ENCODE measurements around the gene EPN1.

- TF ChIP-seq CTCF (IDR thresholded peaks at IDR 0.05; ENCODE audit: insufficient read depth, low read depth, low read length) (no peak), EZH2 (IDR thresholded peaks at IDR 0.05; ENCODE audit: insufficient read depth, low read length) (no peak)
Observed at GRCh38 chr19:55672418-55672817, 2.6 kb upstream of the EPN1 start.

Measured in astrocyte (in vitro differentiated cells and primary cell).